HG03196 (cell line): ENCODE data around the gene GNA15.

Experiments
- ATAC-seq: cut with Tn5 transposase; IDR thresholded peaks from one replicate; pipeline ENCODE4 v1.9.1; 2021; ENCODE audit not compliant: unreplicated experiment

GNA15 gene

GRCh38 chr19:3105641-3106508 is 30.0 kb upstream of the GNA15 start:
- ATAC-seq = no peak

DNA sequence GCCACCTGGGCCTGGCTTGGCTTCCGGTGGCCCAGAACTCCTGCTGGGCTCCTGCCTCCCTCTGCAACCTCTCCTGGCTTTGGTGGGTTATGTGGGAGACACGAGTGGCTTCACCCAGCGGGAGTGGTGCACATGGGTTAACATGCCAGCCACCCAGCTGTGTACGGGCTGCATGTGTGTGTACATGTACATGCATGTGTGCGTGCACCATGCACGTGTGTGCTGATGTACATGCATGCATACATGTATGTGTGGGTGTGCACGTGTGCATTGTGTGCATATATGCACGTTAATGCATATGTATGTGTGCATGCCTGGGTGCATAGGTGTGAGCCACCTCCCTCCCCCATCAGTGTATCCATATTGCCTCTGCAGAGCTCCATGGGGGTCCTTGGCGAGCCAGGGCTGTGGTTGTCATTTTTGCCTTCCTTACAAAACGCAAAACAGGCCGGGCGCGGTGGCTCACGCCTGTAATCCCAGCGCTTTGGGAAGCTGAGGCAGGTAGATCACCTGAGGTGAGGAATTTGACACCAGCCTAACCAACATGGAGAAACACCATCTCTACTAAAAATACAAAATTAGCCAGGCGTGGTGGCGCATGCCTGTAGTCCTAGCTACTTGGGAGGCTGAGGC is 29.2 kb upstream of the GNA15 start:
- no peak for ATAC-seq

DNA sequence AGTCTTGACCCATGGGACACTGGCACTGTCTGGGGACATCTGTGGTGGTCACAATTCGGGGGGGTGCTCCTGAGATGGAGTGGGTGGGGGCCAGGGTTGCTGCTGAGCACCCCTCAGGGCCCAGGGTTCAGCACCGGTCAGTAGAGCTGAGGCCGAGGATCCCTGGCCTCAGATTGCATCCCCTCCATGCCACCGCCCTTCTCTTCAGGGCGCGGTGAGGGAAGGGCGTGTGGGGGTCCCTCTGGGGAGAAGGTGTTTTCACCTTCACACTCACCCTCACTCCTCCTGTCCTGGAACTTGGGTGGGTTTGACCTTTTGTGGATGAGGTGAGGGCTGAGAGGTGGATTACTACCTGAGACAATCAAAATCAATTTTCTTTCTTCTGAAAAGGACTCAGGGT is 28.2 kb upstream of the GNA15 start:
- no peak for ATAC-seq

GRCh38 chr19:3108775-3109174 is 27.1 kb upstream of the GNA15 start:
- ATAC-seq = no peak

DNA sequence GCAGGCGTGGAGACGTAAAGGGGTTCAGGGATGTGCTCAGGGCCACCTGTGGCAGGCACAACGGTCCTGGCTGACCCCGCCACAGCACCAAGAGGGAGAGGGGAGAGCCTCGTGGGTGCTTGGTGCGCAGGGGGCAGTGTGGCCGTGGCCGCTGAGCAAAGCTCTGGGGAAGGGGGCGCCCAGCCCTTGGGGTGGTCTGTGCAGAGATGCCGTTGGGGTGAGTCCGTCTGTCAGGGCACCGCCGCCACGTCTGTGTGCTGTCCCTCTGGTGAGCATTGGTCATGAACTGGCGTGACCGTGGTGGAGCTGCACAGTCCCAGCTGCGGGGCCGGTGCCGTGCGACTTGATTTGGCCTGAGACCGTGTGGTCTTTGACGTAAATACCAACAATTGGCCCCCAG is 26.3 kb upstream of the GNA15 start:
- no peak for ATAC-seq

DNA sequence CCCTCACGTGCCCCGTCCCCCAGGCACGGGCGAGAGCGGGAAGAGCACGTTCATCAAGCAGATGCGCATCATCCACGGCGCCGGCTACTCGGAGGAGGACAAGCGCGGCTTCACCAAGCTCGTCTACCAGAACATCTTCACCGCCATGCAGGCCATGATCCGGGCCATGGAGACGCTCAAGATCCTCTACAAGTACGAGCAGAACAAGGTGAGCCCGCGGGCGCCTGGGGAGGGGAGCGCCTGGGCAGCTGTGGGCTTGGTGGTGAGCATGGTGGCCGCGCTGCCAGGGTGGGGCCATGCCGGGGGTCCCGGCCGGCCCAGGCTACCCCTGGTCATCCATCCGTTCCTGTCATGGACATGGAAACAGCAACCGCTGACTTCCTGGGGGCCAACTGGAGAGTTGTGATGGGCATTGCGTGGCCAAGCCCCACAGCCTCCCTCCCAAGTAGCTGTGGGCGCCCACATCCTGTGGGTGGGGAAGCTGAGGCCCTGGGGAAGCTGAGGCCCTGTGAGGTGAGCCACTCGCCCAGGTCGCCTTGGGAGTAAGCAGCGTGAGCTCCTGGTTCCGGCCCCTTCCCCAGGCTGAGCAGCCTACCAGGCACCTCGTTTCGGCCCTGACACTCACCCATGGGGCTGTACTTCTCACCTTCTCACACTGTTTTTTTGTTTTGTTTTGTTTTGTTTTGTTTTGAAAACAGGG is 25.6 kb upstream of the GNA15 start:
- no peak for ATAC-seq

DNA sequence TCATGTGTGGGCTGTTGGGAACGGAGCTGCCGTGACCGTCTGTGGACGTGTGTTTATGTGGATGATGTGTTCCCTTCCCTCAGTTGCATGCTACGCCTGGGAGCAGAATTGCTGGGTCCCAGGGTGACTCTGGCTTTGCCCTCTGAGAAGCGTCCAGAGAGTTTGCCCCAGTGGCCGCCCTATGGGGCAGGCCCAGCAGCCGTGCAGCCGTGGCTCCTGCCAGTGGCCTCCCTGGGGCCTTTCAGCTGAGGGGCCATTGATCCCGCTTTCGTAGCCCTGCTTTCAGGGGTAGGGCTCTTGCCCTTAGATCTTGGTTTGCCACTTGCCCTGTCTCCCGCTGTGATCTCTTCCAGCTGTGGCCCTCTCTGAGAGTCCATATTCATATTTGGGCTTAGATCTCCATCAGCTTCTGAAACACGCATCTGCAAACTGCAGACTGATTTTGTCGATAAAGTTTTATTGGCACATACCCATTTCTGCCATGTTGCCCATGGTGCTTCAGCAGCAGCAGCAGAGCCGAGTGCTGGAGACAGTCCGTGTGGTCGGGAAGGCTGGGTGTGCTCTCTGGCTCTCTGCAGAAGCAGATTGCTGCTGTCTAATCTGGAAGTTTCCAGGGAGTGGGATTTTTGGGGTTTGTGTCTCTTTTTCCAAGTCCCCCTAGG is 24.1 kb upstream of the GNA15 start:
- no peak for ATAC-seq

DNA sequence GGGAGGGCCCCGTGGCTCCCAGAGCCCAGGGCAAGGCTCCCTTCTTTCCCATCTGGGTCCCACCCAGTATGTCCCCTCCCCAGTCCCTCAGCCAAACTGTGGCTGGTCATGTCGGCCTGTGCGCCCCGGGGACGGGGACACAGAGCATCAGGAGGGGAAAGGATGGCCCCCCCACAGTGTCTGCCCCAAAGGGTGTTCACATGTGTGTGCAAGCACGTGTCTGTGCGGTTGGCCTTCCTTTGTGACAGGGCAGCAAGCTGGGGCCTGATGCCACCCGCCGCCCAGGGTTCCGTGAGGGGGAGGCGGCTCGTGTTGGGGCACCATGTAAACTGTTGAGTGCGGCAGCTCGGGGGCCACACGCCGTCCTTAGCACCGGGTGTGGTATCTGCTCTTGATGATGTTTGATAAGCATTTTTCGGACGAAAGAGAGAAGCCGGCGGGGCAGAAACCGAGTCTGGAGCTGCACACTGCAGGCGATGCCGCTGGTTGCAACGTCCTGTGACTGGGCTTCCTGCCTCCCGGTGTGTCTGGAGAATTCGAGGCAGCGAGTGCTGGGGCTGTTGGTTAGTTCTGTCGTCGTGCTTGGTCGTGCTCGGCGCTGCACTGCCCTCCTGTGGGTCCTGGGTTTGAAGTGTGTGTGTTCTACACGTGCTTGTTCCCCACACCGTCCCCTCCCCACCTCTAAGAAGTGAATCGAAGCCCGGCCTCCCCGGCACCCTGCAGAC is 23.3 kb upstream of the GNA15 start:
- ATAC-seq = no peak

DNA sequence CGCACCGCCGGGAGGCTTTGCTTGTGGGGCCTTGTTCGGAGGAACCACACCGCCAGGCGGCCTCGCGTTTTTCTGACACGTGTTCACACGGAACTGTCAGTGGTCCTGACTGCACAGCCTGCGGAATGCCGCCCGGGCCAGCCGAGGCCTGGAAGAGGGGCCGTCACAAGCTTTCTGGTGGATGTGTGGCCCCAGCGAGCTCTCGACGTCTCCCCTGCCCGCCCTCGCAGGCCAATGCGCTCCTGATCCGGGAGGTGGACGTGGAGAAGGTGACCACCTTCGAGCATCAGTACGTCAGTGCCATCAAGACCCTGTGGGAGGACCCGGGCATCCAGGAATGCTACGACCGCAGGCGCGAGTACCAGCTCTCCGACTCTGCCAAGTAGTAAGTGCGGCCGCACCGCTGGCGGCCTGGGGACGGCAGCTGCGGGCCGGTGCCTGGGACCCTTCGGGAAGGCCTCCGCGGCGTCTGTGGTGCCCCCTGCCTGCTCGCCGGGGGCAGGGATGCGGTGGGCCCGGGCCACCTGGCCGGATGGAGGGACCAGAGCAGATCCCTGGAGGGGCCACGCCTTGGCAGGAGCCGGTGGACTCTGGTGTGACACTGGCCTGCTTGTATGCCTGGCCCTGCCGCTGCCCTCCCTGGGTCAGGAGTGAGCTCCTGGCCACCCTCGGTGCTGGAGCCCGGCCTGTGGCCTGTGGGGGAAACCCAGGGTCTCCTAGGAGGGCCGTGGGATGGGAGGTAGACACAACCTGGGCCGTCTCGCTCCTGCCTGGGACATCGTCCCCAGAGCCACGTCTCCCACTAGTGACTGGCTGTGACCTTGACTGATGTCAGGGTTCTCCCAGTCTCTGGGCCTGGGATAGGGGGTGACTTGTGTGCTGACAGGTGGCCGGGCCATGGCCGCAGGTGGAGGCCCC is 22.5 kb upstream of the GNA15 start:
- ATAC-seq = no peak

DNA sequence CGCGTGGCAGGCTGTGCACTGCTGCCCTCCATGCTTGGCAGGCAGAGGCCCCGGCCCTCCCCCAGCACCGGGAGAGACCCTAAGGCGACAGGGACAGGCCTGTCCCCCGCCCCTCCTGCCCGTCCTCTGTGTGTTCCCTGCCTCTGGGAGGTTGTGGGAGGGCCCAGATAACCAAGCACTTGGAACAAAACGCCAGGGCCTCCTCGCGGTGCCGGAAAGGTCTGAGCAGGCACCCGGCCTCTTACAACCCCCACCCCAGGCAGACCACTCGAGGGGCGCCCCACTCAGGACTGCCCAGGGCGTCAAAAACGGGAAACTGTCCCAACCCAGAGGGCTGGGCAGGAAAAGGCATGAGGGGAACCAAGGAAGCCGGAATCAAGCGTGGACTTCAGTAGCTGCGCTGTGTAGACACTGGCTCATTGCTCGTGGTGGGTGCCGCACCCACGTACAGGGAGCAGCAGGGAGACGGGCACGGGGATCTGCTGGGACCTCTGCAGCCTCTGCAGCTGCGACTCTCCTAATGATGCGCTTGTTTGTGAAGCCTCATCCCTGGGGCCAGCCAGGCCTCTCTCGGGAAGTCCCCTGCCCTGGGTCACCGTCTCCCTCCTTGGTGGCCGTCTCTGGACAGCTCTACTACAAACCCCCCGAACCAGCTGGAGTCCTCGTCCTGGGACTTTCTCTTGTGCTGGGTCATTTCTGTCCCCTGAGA is 21.7 kb upstream of the GNA15 start:
- no peak for ATAC-seq

- ATAC-seq = no peak
Measured at GRCh38 chr19:3114811-3115210, 21.0 kb upstream of the GNA15 start.

DNA sequence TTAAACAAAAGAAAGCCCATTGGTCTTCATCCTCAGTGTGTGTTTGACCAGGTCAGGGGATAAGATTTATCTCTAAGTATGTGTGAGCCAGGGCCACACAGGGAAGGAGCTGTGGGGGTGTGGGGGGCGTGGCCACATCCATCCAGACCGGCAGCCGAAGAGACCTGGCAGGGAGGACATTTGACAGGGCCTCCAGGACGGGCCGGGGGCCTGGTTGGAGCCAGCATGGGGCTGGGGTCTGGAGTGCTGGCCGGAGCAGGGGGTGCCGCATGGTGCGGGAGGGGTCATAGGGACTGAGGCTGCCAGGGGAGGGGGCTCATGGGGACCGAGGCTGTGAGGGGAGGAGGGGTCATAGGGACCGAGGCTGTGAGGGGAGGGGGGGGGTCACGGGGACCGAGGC is 20.4 kb upstream of the GNA15 start:
- ATAC-seq = no peak

DNA sequence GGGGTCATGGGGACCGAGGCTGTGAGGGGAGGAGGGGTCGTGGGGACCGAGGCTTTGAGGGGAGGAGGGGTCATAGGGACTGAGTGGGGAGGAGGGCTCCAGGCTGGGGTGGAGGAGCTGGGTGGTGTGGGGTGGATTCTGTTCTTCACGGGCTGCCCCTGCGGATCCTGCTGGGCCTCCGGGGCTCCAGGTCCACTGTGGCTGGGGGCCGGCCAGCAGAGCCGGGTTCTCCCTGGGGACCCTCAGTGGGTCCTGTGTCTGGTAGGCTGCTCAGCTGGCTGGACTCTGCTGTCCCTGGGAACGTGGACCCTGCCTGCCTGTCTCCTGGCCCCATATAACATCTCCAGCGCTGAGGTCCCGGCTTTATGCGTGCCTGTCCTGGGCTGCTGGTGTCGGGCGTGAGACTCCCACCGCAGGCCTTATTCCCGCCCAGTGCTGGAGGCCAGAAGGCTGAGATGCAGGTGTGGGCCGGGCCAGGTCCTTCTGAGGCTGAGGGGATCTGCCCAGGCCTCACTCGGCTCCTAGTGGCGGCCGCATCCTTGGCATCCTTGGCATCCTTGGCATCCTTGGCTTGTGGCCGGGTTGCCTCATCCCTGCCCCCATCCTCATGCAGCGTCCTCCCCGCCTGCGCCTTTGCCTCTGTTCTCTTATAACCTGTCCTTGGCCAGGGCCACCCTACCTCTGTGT is 19.8 kb upstream of the GNA15 start:
- ATAC-seq = no peak

DNA sequence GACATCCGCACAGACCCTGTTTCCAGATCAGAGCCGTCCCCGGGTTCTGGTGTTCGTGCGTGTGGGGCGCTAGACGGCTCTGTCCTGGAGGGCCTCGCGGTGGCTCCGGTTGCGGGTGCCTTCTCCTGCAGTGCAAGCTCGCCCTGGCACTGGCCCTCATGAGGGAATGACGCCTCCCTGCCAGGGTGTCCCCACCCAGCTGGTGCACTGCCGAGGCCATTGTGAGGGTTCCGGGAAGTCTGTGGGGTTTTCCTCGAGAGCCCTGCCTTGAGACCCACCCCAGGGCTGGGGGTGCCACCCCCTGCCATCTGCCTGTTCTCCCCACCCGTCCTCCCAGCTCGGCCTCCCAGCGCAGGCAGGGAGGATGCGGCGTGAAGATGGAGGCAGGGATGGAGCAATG is 19.2 kb upstream of the GNA15 start:
- no peak for ATAC-seq

GRCh38 chr19:3117716-3118115 is 18.1 kb upstream of the GNA15 start:
- ATAC-seq = no peak

GRCh38 chr19:3118232-3119070 is 17.4 kb upstream of the GNA15 start:
- ATAC-seq = no peak

- no peak for ATAC-seq
Measured at GRCh38 chr19:3119071-3119595, 16.7 kb upstream of the GNA15 start.
